ENCODE results near the gene TSPAN18.

DNA sequence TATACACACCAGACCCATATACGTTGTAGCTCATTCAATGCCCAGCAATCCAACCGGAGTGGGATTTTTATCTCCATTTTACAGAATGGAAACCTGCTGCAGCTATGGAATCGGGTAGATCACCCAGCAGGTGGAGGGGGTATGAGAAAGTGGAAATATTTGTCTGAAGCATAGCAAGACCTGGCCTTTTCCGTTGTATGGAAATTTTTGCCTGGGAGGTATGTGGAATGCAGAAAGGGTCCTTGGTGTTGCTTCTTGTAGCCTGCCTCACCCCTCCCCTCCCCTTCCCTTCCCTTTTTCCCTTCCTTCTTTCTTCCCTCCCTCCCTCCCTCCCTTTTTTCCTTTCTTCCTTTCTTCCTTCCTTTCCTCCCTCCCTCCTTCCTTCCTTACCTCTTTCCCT lies 15.2 kb downstream of the TSPAN18 start:
- TF ChIP-seq POLR2AphosphoS5 (IDR thresholded peaks at IDR 0.05; ENCODE audit: low read depth, low read length): no peak
- TF ChIP-seq POLR2A (IDR thresholded peaks at IDR 0.05; ENCODE audit: low read depth, low read length): no peak
- TF ChIP-seq TAF1 (IDR thresholded peaks at IDR 0.05; ENCODE audit: borderline replicate concordance, low read depth, low read length): no peak
